H4 (cell line): Measurements from ENCODE around the gene NR3C1. TPM values are rescaled to one million over a fixed set of nuclear protein-coding genes. Genes with fewer than 3 reads are reported as not detected.

Experiments
- DNase-seq: peaks from one replicate; pipeline ENCODE4 v3.0.0-alpha.2; 2015; ENCODE audit warnings: low spot score
- total RNA-seq: library from RNA; depleted of rRNA; stranded (reverse); fragments of >200 nt; shearing (Covaris generic); gene quantifications from 2 replicates; pipeline ENCODE4 v1.2.3, GENCODE V29; 2014

The NR3C1 gene
- total RNA-seq, 1 experiment from 2014 or later, result 55.5 TPM

- no peak for DNase-seq
Measured at GRCh38 chr5:143426437-143426991, 23.0 kb upstream of the NR3C1 start.

GRCh38 chr5:143425835-143426234, 22.3 kb upstream of the NR3C1 start:
- DNase-seq, result no peak

GRCh38 chr5:143418140-143418866, 14.8 kb upstream of the NR3C1 start:
- DNase-seq, result no peak

DNA sequence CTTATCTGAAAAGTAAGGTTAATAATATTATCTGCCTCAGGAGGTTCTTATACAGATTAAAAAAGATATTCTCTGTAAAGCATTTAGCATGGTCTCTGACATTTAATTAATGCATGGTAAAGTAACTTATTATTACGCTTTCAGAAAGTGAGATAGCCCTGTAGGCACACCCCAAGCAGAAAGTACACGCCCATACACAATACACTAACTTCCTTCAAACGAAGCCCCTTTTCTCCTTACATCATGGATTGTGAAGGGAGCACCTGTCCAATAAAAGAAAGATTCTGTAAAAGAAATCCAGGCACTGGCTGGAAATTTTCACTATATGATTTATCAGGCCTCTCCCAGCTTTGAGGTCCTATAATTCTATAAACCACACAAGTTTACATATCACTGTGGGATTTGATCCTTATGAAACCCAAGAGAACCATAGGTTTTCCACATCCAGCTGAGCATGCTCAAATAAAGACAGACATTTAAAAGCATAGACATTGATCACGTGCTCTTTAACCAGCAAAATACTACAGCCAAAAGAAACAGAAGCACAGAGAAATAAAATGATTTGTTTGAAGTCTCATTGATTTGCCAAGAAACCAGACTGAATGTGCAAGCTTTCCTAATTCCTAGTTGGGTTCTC, 14.1 kb upstream of the NR3C1 start:
- DNase-seq, result no peak

- no peak for DNase-seq
Measured at GRCh38 chr5:143416411-143416810, 12.9 kb upstream of the NR3C1 start.

DNA sequence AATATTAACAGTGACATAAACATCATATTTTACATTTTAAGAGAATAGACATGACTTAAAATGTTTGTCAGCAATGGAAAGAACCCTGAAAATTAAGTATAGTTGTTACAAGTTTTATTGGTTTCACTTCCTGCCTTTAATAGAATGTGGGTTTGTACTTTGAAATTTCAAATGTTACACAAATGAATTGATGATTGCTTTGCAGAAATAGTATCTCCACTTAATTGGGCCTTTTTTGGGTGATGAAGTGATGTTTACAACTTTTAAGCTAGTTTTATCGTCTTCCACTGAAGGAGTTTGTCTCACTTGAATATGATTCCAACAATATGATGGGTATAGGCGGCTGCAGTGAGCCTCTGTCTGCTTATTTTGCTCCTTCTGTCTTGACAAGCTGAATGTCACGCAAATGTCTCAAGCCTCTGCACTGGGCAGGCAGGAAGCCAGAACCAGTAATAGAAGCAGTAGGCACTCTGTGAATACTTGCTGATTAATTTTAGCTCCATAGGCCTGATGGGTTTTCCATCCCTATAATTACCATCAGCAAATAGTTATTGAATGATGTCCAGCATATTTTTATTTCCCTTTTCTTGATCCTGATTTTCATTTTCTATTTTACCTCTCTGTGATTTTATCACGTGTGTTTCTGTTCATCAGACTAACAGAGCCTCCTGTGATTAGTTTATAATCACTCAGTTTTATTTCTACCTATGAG, 10.6 kb upstream of the NR3C1 start:
- DNase-seq, result no peak

GRCh38 chr5:143412661-143413342, 9.3 kb upstream of the NR3C1 start:
- DNase-seq, result no peak

DNA sequence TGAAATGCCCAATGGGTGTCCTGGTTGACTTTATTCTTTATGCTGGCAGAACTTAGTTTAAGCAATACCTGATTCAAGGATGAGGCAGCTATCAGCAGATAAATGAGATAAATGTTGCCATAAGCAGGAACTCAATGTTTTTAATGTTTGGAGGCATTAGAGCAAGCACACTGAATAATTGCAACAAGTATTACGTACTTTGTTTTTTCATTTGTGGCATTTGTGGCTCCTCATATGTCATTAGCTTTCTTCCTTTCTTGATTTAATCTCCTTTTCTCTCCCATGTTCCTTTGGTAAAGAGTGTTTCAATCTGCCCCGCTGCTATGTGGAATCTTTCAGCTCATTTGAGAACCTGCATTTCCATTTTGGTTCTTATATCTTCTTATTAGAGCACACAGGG, 6.4 kb upstream of the NR3C1 start:
- no peak for DNase-seq

DNA sequence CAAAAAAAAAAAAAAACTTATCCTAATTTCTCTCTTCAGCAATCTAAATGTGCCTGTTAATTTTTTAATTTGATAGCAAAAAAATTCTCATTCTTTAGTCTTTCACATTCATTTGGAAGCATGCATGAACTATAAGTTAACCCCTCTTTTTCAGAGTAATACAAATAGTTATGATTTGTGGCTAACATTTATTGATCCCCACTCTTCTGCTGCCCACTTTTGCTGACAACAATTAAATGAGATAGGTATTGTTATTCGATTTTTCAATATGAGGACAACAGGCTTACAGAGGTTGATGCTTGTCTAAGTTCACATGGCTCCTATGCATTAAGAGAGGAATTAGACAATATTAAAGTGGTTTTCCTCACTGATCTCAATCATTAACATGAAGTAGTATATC, 2.9 kb upstream of the NR3C1 start:
- DNase-seq, result no peak

DNA sequence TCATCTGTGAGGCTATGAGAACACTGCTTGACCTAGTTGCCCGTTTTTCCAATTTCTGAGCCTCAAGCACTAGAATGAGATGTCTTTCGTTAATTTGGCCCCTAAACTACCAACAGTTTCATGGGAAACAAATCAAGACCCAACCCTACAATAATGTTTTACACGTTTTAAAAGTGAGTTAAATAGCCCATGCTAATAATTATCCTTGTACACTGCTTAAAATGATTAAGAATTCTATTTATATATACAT, 2.3 kb upstream of the NR3C1 start:
- no peak for DNase-seq

DNA sequence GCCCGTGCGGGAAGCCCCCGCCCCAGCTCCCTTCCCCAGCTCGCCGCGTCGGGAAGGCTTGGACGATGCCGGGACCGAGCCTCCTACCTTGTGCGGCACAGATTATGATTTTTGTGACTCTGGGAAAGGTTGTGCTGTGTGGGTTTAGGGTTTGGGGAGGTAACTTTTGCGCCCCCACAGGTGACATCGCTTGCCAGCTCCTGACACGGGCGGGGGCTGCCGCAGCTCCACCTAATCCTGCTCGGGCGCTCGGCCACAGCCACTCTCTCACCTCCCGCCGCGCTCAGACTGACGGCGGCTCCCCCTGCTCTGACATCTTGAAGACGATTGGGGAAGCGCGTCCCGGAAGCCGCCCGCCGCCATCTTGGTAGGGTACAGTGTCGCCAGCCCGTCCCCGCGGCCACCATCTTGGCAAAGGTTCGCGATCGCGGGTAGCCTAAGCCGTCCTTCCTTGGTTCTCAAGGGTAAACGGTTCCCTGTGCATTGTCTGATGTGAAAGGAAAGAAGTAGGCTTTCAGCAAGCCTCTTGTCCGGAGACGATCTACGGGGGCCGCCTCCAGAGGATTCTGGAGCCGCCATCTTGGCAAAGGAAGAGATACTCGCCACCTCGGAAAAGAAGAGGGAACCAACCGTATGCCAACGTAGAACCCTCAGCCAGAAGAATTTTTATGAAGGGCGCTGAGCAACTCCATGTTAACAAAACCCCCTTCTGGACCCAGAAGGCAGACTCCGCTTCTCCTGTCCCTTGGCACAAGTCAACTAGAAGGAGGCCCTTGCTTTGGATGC, 1.8 kb upstream of the NR3C1 start:
- peak; percentile 82 for DNase-seq

GRCh38 chr5:143404416-143405062, 1.1 kb upstream of the NR3C1 start:
- DNase-seq, result peak; percentile 70

DNA sequence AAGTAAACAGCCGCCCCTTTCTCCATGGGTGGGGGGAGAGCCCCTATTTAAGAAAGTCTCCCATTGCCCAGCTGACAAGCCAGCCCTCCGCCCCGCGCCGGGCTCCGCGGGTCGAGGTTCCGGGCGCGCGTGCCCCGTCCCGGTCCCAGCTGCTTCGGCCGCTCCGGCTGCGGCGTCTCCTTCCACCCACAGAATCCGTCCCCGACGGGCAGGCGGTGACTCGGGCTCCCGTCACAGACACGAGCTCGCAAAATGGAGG, 223 bp downstream of the NR3C1 start:
- DNase-seq, result no peak

- no peak for DNase-seq
Measured at GRCh38 chr5:143402553-143403333, 743 bp downstream of the NR3C1 start.

DNA sequence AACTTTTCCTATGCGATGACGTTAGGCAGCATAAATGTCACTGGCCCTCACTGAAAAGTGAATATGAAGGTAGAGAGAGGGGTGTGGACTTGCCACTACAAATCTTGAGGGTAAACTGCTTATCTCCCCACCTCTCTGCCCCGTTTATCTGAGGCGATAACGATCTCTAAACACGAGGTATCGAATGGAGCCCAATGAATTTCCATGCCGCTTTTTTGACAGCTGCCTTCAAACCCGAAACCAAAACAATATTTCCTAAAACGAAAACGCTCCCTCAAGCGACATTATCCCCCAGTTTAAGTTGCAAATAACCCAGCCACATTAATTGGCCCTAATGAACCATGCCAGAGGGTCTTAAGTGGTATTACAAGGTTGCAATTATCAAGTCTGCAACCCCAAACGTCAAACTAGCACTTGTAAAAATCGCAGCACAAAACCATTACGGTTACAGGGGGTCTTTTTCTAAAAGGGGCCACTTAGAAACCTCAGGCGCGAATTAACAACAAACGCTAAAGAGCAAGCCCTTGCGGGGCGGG, 1.4 kb downstream of the NR3C1 start:
- DNase-seq, result no peak

DNA sequence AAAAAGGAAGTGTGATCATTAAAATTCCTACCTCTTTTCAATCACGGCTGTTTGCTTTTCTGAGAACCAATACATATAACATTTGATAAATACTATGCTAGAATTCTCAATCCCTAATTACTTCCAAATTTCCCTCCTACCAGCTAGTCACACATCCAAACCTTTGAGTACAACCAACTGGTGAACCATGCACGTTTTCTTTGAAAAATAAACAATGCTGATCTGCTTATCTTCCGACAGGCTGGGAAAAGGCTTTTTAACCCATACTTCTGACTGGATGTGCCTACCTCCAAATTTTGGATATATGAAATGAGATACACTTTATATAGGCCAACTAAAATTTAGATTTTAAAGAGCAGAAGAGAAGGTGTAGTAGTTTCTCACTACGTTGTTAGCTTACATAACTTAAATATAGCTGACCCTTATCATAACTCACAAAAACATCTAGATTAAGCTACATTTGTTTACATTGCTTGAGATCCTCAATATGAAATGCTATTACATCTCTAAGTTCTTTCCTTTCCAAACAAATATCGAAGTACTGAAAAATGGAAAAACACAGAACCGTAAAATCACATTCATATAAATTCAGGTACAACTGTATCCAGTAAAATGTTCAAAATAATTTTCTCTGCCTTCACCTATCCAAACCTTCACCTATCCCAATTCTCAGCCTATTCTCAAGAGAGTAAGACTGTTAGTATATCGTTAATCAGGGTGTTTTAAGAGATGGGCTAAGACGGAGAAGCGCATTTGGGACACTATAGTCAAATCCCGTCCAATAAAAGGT, 2.1 kb downstream of the NR3C1 start:
- no peak for DNase-seq

DNA sequence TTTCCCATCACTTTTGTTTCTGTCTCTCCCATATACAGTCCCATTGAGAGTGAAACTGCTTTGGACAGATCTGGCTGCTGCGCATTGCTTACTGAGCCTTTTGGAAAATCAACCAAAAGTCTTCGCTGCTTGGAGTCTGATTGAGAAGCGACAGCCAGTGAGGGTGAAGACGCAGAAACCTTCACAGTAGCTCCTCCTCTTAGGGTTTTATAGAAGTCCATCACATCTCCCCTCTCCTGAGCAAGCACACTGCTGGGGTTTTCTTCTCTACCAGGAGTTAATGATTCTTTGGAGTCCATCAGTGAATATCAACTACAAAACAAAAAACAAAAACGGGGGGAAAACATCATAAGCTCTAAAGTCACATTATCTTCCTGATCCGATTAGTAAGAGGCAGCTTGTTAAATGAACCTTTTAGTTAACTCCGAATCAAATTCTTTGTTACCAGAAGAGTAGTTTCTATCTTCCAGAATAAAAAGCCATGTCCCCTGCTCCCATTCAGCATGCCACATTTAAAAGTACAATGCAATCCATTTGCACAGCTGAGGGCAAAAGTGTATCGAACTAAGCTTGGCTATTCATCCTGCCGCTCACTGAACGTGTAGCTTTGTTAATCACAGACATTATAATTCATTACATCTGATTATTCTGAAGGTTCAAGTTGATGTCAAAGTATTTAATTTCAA, 2.8 kb downstream of the NR3C1 start:
- peak; percentile 66 for DNase-seq

DNA sequence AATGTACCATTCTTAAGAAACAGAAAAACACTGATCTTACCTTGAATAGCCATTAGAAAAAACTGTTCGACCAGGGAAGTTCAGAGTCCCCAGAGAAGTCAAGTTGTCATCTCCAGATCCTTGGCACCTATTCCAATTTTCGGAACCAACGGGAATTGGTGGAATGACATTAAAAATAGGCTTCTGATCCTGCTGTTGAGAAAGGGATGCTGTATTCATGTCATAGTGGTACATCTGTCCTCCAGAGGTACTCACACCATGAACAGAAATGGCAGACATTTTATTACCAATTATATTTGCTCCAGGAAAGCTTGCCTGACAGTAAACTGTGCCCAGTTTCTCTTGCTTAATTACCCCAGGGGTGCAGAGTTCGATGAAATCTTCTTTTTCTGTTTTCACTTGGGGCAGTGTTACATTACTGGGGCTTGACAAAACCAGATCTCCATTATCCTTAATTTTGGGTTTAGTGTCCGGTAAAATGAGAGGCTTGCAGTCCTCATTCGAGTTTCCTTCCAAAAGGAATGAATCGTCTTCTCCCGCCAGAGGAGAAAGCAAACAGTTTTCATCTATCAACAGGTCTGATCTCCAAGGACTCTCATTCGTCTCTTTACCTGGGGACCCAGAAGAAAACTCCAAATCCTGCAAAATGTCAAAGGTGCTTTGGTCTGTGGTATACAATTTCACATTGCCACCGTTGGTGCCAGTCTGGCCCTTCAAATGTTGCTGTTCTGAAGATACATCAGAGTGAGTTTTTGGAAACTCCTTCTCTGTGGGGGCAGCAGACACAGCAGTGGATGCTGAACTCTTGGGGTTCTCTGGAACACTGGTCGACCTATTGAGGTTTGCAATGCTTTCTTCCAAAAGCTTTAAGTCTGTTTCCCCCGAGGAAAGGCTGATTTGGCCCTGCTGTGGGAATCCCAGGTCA, 3.6 kb downstream of the NR3C1 start:
- no peak for DNase-seq
